NCI-H1694 treated with DMSO at 0.1 percent for 48 hours (cell line): ENCODE data around the gene PARVG.

ENCODE experiments used
- DNase-seq: peaks from one replicate; lab custom pipeline; 2025; lab: John Stamatoyannopoulos, UW

The PARVG gene

GRCh38 chr22:44179989-44180705 lies 578 bp upstream of the PARVG start:
- no peak for DNase-seq

- no peak for DNase-seq
These were observed 547 bp downstream of the PARVG start for GRCh38 chr22:44181033-44181911.

GRCh38 chr22:44181912-44182587 lies 1.3 kb downstream of the PARVG start:
- DNase-seq, result no peak

- DNase-seq, result no peak
These were observed 2.0 kb downstream of the PARVG start for GRCh38 chr22:44182588-44183286.

- DNase-seq, result no peak
These were observed 2.5 kb downstream of the PARVG start for GRCh38 chr22:44183287-44183588.

- DNase-seq, result no peak
These were observed 3.3 kb downstream of the PARVG start for GRCh38 chr22:44184006-44184405.

- DNase-seq, result no peak
These were observed 4.8 kb downstream of the PARVG start for GRCh38 chr22:44185237-44186120.

- no peak for DNase-seq
These were observed 5.4 kb downstream of the PARVG start for GRCh38 chr22:44186121-44186510.

- no peak for DNase-seq
These were observed 6.0 kb downstream of the PARVG start for GRCh38 chr22:44186737-44187136.

GRCh38 chr22:44187652-44188230 lies 7.0 kb downstream of the PARVG start:
- DNase-seq, result no peak

GRCh38 chr22:44188316-44188715 lies 7.6 kb downstream of the PARVG start:
- no peak for DNase-seq

- DNase-seq, result no peak
These were observed 8.4 kb downstream of the PARVG start for GRCh38 chr22:44188986-44189630.

- DNase-seq, result no peak
These were observed 9.8 kb downstream of the PARVG start for GRCh38 chr22:44190381-44190976.

GRCh38 chr22:44191036-44191454 lies 10.3 kb downstream of the PARVG start:
- DNase-seq, result no peak

GRCh38 chr22:44192098-44192815 lies 11.5 kb downstream of the PARVG start:
- no peak for DNase-seq

- DNase-seq, result no peak
These were observed 12.2 kb downstream of the PARVG start for GRCh38 chr22:44192816-44193534.

- DNase-seq, result peak; percentile 30
These were observed 12.8 kb downstream of the PARVG start for GRCh38 chr22:44193535-44193891.

- no peak for DNase-seq
These were observed 13.8 kb downstream of the PARVG start for GRCh38 chr22:44194569-44194968.
